HG03457 (cell line): ENCODE results near the gene SLC7A9.
"Not testable (repeated sequence)": the region's sequence is repeated elsewhere in the genome, so short reads cannot be mapped to it uniquely, and the experiment has no call there.

Experiments
- ATAC-seq: cut with Tn5 transposase; IDR thresholded peaks from one replicate; pipeline ENCODE4 v1.9.1; 2021; ENCODE audit warnings: moderate number of reproducible peaks; ENCODE audit not compliant: unreplicated experiment

The SLC7A9 gene

DNA sequence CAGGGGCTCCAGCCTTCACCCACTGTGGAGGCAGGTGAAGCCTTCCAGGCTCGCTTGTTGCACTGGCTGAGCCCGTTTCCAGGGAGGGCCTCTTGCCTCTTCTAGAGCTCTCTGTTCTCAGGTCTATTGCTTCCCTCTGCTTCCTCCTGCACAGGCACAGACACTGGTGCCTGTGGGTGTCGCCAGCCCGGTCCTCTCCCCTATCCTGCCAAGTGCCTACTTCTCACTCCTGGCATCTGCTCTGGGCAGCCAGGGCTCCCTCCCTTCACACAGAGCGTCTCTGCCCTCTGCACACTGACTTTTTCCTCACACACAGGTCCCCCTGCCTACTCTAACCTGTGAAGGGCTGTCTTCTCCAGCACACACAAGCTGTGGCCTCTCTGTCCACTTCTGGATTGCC lies 60.3 kb downstream of the SLC7A9 start:
- no peak for ATAC-seq

DNA sequence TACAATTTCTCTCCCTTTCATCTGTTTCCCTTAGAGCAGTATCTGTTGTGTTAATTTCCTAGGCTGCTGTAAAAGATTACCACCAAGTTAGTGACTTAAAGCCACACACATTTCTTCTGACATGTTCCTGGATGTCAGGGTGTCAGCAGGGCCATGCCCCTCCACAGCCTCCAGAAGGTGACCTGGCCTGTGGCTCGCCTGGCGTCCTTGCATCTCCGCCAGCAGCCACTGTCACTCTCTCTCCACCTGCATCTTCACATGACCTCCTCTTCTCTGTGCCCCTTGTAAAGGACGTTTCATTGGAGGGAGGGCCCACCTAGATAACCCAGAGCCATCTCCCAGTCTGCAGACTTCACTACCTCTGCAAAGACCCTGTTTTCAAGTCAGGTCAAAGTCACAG lies 61.3 kb downstream of the SLC7A9 start:
- no peak for ATAC-seq

DNA sequence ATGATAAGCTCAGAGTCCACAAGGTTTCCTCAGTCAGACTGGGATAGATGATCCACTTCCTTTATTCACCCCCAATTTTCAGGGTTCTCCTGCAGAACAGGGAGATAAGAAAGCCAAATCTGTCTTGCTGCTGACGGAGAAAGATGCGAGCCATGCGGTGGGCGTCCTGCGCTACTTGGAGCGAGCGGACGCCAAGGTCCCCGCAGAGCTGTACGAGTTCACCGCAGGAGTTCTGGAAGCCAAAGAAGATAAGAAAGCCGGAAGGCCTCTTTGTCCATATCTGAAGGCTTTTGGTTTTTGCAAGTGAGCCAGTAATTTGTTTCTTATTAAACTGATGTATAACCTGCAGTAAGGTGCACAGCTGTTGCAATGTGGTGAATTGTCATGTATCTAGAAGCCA lies 66.7 kb downstream of the SLC7A9 start:
- no peak for ATAC-seq

DNA sequence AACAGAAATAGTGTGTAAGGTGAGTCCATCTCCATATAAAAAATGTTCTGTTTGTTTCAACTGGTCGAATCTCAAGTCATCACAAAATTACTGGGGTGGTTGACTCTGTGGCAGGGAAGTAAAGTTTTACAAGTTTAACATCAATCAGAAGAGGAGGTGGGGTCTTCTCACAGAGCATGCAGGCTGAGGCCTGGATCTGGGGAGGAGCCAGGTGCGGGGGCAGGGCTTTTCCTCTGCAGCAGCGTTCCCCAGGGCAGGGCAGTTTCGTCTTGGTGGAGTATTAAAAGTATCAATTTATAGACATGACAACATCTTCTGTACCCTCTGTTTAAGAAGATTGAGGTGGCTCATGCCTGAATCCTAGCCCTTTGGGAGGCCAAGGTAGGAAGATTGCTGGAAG lies 68.8 kb downstream of the SLC7A9 start:
- no peak for ATAC-seq

DNA sequence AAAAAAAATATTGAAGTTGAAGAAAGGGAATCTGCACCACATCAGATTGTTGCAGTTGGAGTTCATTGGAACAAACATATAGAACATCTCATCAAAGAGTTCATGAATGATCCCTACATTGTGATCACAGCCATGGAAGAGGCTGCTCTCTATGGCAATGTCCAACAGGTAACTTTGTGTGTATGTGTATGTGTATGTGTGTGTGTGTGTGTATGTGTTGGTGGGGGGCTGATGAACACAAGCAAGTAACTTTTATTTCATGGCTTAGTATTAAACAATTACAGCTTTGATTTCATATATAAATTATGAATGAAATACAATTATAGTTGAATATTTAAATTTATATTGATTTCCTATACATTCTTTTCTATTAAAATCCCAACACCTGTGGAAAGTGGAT lies 69.4 kb downstream of the SLC7A9 start:
- no peak for ATAC-seq

DNA sequence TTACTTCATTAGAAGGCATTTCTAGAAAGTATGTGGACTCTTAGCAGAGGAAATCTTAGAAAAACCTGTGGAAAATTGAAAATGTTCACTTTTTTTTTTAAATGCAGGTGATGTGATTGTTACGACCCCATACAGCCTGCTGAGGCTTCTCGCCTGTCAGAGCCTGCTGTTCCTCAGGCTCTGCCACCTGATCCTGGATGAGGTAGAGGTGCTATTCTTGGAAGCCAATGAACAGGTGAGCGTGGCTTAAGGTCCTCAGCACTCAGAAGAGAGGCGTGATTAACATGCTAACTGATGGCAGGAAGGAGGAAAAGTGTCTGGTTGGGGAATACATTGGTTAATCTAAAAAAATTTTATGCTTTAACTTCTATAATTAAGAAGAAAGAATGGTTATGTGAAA lies 71.4 kb downstream of the SLC7A9 start:
- no peak for ATAC-seq

DNA sequence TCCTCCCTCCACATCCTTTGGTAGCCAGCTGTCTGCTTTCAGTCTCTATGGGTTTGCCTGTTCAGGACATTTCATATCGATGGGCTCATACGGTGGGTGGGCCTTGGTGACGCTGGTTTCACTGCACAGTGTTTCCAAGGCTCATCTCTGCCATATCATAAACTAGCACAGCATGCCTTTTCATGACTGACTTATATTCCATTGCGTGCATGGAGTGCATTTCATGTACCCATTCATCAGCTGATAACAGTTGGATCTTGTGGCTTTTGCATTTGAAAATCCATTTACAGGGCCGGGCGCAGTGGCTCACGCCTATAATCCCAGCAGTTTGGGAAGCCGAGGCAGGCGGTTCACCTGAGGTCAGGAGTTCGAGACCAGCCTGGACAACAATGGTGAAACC lies 80.1 kb downstream of the SLC7A9 start:
- ATAC-seq: no peak

DNA sequence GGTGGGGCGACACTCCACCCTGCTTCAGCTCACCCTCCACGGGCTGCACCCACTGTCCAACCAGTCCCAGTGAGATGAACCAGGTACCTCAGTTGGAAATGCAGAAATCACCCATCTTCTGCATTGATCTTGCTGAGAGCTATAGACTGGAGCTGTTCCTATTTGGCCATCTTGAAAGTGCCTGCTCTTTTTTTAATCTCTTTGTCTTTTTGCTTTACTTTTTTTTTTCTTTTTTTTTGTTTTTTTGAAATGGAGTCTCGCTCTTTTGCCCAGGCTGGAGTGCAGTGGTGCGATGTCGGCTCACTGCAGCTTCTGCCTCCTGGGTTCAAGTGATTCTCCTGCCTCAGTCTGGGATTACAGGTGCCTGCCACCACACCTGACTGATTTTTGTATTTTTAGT lies 81.7 kb downstream of the SLC7A9 start:
- ATAC-seq: not testable (repeated sequence)

DNA sequence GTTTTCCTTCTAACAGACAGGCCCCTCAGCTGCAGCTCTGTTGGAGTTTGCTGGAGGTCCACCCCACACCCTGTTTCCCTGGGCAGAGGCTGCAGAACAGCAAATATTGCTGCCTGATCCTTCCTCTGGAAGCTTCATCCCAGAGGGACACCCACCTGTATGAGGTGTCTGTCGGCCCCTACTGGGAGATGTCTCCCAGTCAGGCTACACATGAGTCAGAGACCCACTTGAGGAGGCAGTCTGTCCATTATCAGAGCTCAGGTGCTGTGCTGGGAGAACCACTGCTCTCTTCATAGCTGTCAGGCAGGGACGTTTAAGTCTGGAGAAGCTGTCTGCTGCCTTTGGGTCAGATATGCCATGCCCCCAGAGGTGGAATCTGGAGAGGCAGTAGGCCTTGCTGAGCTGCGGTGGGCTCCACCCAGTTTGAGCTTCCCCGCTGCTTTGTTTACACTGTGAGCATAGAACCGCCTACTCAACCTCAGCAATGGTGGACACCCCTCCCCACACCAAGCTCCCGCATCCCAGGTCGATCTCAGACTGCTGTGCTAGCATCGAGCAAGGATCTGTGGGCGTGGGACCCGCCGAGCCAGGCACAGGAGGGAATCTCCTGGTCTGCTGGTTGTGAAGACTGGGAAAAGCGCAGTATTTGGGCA lies 82.3 kb downstream of the SLC7A9 start:
- ATAC-seq: not testable (repeated sequence)

DNA sequence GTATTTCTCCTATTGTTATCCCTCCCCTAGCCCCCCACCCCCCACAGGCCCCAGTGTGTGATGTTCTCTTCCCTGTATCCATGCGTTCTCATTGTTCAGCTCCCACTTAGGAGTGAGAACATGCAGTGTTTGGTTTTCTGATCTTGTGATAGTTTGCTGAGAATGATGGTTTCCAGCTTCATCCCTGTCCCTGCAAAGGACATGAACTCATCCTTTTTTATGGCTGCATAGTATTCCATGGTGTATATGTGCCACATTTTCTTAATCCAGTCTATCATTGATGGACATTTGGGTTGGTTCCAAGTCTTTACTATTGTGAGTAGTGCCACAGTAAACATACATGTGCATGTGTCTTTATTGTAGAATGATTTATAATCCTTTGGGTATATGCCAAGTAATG lies 87.5 kb downstream of the SLC7A9 start:
- ATAC-seq: not testable (repeated sequence)

DNA sequence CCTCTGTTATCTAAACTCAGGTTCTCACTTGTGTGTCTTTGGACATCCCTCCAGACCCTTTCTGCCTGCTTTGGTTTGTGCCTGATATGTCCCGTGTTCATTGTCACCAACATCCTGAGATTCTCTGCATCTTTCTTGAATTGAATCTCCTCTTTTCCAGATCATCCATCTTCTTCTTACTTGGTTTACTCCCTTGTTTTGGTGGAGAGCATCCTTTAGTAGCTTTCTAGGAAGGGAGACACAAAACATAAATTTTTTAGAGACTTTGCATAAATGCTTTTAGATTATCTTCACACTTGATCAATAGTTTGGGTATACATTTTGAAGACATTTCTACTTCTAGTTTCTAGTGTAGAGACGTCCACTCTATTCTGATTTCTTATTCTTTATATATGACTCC lies 88.3 kb downstream of the SLC7A9 start:
- no peak for ATAC-seq
